ENCODE data around the gene GJB2.

GJB2 gene

DNA sequence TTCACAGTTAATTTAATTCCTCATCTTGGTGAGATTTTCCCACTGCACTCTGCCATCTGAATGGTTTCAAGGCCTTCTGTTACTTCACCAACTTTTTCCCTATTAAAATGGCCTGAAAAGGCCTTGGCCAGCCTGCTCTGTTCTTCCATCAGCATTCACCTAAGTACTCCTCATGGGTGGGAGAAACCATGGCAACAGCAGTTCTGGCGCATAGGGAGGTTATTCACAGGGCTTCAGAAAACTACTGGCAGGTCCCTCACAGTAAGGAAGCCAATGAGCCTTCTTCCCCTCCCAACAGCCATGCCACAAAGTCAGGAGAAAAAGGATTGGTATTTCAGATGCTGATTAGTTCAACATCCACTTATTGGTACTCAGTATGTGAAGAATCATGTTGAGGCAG, 17.2 kb upstream of the GJB2 start:
- H3K27me3 ChIP-seq (ENCODE audit: low read length) = no peaks in the 10 kb centered on the region
- H3K4me2 ChIP-seq (ENCODE audit: low read depth, low read length, poor library complexity, severe bottlenecking) = no peak overlapping the region
- H3K9ac ChIP-seq (ENCODE audit: low read length) = no peak overlapping the region
- no peaks in the 10 kb centered on the region for H3K36me3 ChIP-seq (ENCODE audit: low read length)
- H3K4me3 ChIP-seq (ENCODE audit: insufficient read depth, low read length, poor library complexity, severe bottlenecking) = no peak overlapping the region
- no peaks in the 10 kb centered on the region for H3K79me2 ChIP-seq (ENCODE audit: insufficient read depth, low read length)
- H3K9me2 ChIP-seq (replicated peaks; ENCODE audit: insufficient read depth, low read length) = no peaks in the 10 kb centered on the region
- no peak overlapping the region for H3K27ac ChIP-seq (ENCODE audit: low read depth, low read length)
- TF ChIP-seq, protein P1, sequence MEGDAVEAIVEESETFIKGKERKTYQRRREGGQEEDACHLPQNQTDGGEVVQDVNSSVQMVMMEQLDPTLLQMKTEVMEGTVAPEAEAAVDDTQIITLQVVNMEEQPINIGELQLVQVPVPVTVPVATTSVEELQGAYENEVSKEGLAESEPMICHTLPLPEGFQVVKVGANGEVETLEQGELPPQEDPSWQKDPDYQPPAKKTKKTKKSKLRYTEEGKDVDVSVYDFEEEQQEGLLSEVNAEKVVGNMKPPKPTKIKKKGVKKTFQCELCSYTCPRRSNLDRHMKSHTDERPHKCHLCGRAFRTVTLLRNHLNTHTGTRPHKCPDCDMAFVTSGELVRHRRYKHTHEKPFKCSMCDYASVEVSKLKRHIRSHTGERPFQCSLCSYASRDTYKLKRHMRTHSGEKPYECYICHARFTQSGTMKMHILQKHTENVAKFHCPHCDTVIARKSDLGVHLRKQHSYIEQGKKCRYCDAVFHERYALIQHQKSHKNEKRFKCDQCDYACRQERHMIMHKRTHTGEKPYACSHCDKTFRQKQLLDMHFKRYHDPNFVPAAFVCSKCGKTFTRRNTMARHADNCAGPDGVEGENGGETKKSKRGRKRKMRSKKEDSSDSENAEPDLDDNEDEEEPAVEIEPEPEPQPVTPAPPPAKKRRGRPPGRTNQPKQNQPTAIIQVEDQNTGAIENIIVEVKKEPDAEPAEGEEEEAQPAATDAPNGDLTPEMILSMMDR (IDR thresholded peaks at IDR 0.05; ENCODE audit: insufficient read depth, low read length, poor library complexity, severe bottlenecking) = no peak
- TF ChIP-seq EZH2phosphoT487 (conservative IDR thresholded peaks at IDR 0.05; ENCODE audit: low read length) = no peak
- H3F3A ChIP-seq (ENCODE audit: insufficient read depth) = no peaks in the 10 kb centered on the region
- no peak overlapping the region for H2AFZ ChIP-seq (ENCODE audit: low read depth, low read length, severe bottlenecking)
- no peaks in the 10 kb centered on the region for H3K9me3 ChIP-seq (ENCODE audit: insufficient read depth, low read length)
- H4K20me1 ChIP-seq (ENCODE audit: low read depth, low read length) = no peaks in the 10 kb centered on the region

- H3K9me3 ChIP-seq (ENCODE audit: insufficient read depth, low read length) = peaks cover 1% of the 10 kb centered on the region; the same call in 1 of the 2 replicates
- H3K27ac ChIP-seq (ENCODE audit: low read depth, low read length) = no peak overlapping the region
- H3K9ac ChIP-seq (ENCODE audit: low read length) = no peak overlapping the region
- H3K27me3 ChIP-seq (ENCODE audit: low read length) = no peaks in the 10 kb centered on the region
- H3F3A ChIP-seq (ENCODE audit: insufficient read depth) = no peaks in the 10 kb centered on the region
- no peak overlapping the region for H2AFZ ChIP-seq (ENCODE audit: low read depth, low read length, severe bottlenecking)
- TF ChIP-seq, protein P1 (IDR thresholded peaks at IDR 0.05; ENCODE audit: insufficient read depth, low read length, poor library complexity, severe bottlenecking) = no peak
- no peak for TF ChIP-seq EZH2phosphoT487 (conservative IDR thresholded peaks at IDR 0.05; ENCODE audit: low read length)
- no peaks in the 10 kb centered on the region for H4K20me1 ChIP-seq (ENCODE audit: low read depth, low read length)
- no peak overlapping the region for H3K4me2 ChIP-seq (ENCODE audit: low read depth, low read length, poor library complexity, severe bottlenecking)
- H3K9me2 ChIP-seq (replicated peaks; ENCODE audit: insufficient read depth, low read length) = no peaks in the 10 kb centered on the region
- no peak overlapping the region for H3K4me3 ChIP-seq (ENCODE audit: insufficient read depth, low read length, poor library complexity, severe bottlenecking)
- H3K79me2 ChIP-seq (ENCODE audit: insufficient read depth, low read length) = no peaks in the 10 kb centered on the region
- H3K36me3 ChIP-seq (ENCODE audit: low read length) = no peaks in the 10 kb centered on the region
Observed at GRCh38 chr13:20206698-20207235, 14.0 kb upstream of the GJB2 start.

- H3K27me3 ChIP-seq (ENCODE audit: low read length) = no peaks in the 10 kb centered on the region
- no peaks in the 10 kb centered on the region for H3K9me2 ChIP-seq (replicated peaks; ENCODE audit: insufficient read depth, low read length)
- no peak overlapping the region for H3K27ac ChIP-seq (ENCODE audit: low read depth, low read length)
- no peaks in the 10 kb centered on the region for H4K20me1 ChIP-seq (ENCODE audit: low read depth, low read length)
- no peaks in the 10 kb centered on the region for H3K79me2 ChIP-seq (ENCODE audit: insufficient read depth, low read length)
- TF ChIP-seq, protein P1 (IDR thresholded peaks at IDR 0.05; ENCODE audit: insufficient read depth, low read length, poor library complexity, severe bottlenecking) = no peak
- no peak for TF ChIP-seq EZH2phosphoT487 (conservative IDR thresholded peaks at IDR 0.05; ENCODE audit: low read length)
- H3K9me3 ChIP-seq (ENCODE audit: insufficient read depth, low read length) = peaks cover 4% of the 10 kb centered on the region; the same call in 1 of the 2 replicates
- H3K4me2 ChIP-seq (ENCODE audit: low read depth, low read length, poor library complexity, severe bottlenecking) = no peak overlapping the region
- H2AFZ ChIP-seq (ENCODE audit: low read depth, low read length, severe bottlenecking) = no peak overlapping the region
- no peaks in the 10 kb centered on the region for H3K36me3 ChIP-seq (ENCODE audit: low read length)
- H3F3A ChIP-seq (ENCODE audit: insufficient read depth) = no peaks in the 10 kb centered on the region
- H3K4me3 ChIP-seq (ENCODE audit: insufficient read depth, low read length, poor library complexity, severe bottlenecking) = no peak overlapping the region
- H3K9ac ChIP-seq (ENCODE audit: low read length) = no peak overlapping the region
Observed at GRCh38 chr13:20206065-20206697, 13.4 kb upstream of the GJB2 start.

All from SU-DHL-6 (cell line).